BJ (cell line): ENCODE results near the gene SETSIP. TPM values are rescaled to one million over a fixed set of nuclear protein-coding genes. Genes with fewer than 3 reads are reported as not detected.
A peak's percentile ranks its signal among the peaks of the same experiment; 100 is the strongest.
"Not testable (repeated sequence)": the region's sequence is repeated elsewhere in the genome, so short reads cannot be mapped to it uniquely, and the experiment has no call there.

Experiments
- CTCF ChIA-PET: fragments of 350-600 bp; formaldehyde crosslinking; extraction: SDS; loops from one replicate; lab custom pipeline; 2021; ENCODE audit warnings: antibody characterized with exemption, inconsistent platforms; lab: Yijun Ruan, JAX
- POLR2A ChIA-PET: fragments of 300-600 bp; sonication (Branson Sonifier 250); formaldehyde crosslinking; extraction: SDS; loops from one replicate; lab custom pipeline; 2021; ENCODE audit warnings: antibody characterized with exemption; lab: Charles Lee
- DNase-seq: peaks from one replicate; pipeline ENCODE4 v3.0.0-alpha.2; 2011; ENCODE audit warnings: low read depth
- H3K27me3 ChIP-seq: 2 replicates; pipeline ENCODE4 v1.6.0; 2011; ENCODE audit warnings: low read length; ENCODE audit not compliant: control insufficient read depth, insufficient read depth
- H3K36me3 ChIP-seq: 2 replicates; pipeline ENCODE4 v1.5.1; 2011; ENCODE audit warnings: low read length; ENCODE audit not compliant: control insufficient read depth, insufficient read depth
- H3K4me3 ChIP-seq: 2 replicates; pipeline ENCODE4 v1.5.1; 2011; ENCODE audit warnings: low read depth, mild to moderate bottlenecking, control low read depth, low read length
- polyA plus RNA-seq: library from polyadenylated mRNA; depleted of rRNA; stranded (reverse); fragments of >200 nt; gene quantifications from 2 replicates; pipeline ENCODE4 v1.2.3, GENCODE V29; 2011; rRNA removed
- TF ChIP-seq, protein P1 (sequence below): IDR thresholded peaks from 2 replicates; pipeline ENCODE4 v1.5.1; 2011; ENCODE audit warnings: low read depth, mild to moderate bottlenecking, control low read depth, inconsistent platforms, low read length, moderate library complexity; ENCODE audit not compliant: insufficient read depth

The SETSIP gene
- polyA plus RNA-seq, 1 experiment = not detected

DNA sequence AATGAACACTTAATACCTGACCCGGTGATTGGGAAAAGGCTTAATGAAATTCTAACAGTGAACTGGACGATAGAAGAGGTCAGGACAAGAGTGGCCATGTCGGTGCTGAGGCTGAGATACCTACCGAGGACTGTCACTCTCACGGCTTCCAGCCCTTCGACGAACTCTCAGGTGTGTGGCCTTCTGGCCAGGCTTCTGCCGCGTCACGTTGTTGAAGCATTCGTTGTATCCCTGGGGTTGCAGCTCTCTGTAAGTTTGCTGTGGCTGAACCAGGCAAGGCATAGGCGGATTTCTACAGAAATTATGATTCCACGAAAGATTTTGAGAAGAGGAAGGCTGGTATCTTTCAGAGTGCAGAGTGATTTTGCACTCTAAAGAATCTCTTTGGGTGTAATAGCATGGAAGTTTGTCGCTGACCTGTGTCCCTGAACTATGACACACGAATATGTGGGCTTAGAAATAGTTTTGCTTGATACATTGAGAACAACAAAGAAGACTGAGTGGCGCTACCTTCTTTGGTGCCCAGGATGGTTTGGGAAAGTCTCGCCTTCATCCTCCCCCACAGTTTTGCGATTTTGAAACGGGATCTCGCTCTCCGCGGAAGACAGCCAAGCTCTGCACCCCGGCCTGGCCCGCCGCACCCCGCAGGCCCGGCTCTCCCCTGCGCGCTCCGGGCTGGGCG lies 45.8 kb downstream of the SETSIP start:
- DNase-seq = no peak
- no peaks in the 10 kb centered on the region for H3K27me3 ChIP-seq
- no peaks in the 10 kb centered on the region for H3K36me3 ChIP-seq
- TF ChIP-seq, protein P1, sequence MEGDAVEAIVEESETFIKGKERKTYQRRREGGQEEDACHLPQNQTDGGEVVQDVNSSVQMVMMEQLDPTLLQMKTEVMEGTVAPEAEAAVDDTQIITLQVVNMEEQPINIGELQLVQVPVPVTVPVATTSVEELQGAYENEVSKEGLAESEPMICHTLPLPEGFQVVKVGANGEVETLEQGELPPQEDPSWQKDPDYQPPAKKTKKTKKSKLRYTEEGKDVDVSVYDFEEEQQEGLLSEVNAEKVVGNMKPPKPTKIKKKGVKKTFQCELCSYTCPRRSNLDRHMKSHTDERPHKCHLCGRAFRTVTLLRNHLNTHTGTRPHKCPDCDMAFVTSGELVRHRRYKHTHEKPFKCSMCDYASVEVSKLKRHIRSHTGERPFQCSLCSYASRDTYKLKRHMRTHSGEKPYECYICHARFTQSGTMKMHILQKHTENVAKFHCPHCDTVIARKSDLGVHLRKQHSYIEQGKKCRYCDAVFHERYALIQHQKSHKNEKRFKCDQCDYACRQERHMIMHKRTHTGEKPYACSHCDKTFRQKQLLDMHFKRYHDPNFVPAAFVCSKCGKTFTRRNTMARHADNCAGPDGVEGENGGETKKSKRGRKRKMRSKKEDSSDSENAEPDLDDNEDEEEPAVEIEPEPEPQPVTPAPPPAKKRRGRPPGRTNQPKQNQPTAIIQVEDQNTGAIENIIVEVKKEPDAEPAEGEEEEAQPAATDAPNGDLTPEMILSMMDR = no peak
- CTCF ChIA-PET = no interaction called here
- POLR2A ChIA-PET = no interaction called here
- H3K4me3 ChIP-seq = peak overlapping the region; percentile 27

DNA sequence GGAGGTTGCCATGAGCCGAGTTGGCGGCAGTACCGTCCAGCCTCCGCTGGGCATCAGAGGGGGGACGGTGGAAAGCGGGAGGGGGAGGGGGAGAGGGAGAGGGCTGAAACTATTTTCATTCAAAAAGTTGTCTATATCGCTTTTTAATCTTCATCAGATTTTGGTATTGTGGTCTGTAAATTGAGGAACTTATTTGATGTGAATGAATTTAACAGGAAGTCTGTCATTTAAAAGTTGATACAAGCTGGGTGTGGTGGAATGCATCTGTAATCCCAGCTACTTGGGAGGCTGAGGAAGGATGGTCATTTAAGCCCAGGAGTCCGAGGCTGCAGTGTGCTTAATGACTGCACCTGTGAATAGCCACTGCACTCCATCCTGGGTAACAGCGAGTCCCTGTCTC lies 48.4 kb downstream of the SETSIP start:
- TF ChIP-seq, protein P1 = no peak
- Histone ChIP-seq H3K36me3 (no peaks in the 10 kb centered on the region), H3K27me3 (no peaks in the 10 kb centered on the region), H3K4me3 (no peak overlapping the region)
- no peak for DNase-seq
- ChIA-PET POLR2A (no interaction called here), CTCF (interaction anchor here (1.7 kb wide), 1 partner anchor 37 kb away, joined by 4 read pairs; no protein-coding TSS in a partner anchor)

DNA sequence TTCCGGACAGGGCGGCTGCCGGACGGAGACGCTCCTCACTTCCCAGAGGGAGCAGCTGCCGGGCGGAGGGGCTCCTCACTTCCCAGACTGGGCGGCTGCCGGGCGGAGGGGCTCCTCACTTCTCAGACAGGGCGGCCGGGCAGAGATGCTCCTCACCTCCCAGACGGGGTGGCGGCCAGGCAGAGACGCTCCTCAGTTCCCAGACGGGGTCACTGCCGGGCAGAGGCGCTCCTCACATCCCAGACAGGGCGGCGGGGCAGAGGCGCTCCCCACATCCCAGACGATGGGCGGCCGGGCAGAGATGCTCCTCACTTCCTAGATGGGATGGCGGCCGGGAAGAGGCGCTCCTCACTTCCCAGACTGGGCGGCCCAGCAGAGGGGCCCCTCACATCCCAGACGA lies 49.2 kb downstream of the SETSIP start:
- POLR2A ChIA-PET, H3K36me3 ChIP-seq, H3K27me3 ChIP-seq, DNase-seq, H3K4me3 ChIP-seq, CTCF ChIA-PET: not testable (repeated sequence)

Other genes with a start within 250 kb of the SETSIP start
- gene TGFBR3, start 189.3 kb downstream of the SETSIP start, polyA plus RNA-seq = 8.2 and 8.3 TPM in 2 replicates
- gene BRDT, start 126.0 kb downstream of the SETSIP start, polyA plus RNA-seq = not detected in 2 replicates
- 0.13 TPM in 1 of 2 replicates, not detected in the other for gene EPHX4, start 45.4 kb downstream of the SETSIP start, polyA plus RNA-seq
- gene BTBD8, start 4.9 kb upstream of the SETSIP start, polyA plus RNA-seq = 0.43 and 1.1 TPM in 2 replicates
- not detected in 2 replicates for gene C1orf146, start 142.5 kb upstream of the SETSIP start, polyA plus RNA-seq
- 1.3 and 3.5 TPM in 2 replicates for gene GLMN, start 223.6 kb upstream of the SETSIP start, polyA plus RNA-seq
- 4.0 and 11.7 TPM in 2 replicates for gene RPAP2, start 223.6 kb upstream of the SETSIP start, polyA plus RNA-seq